H9 (cell line): ENCODE data around the gene C2orf81. TPM values are rescaled to one million over a fixed set of nuclear protein-coding genes. Genes with fewer than 3 reads are reported as not detected.

Experiments used
- DNase-seq: peaks from one replicate; pipeline ENCODE4 v3.0.0-alpha.2; 2017
- H2AFZ ChIP-seq: one replicate; pipeline ENCODE4 v1.6.1; 2013; ENCODE audit warnings: mild to moderate bottlenecking, low read length, control low read depth, moderate library complexity
- H2AK5ac ChIP-seq: 2 replicates; pipeline ENCODE4 v1.6.1; 2013; ENCODE audit warnings: low read length, control low read depth, mixed read lengths; ENCODE audit not compliant: insufficient read length
- H2BK120ac ChIP-seq: one replicate; pipeline ENCODE4 v1.6.1; 2013; ENCODE audit warnings: low read depth, mild to moderate bottlenecking, low read length, control low read depth, inconsistent platforms; ENCODE audit not compliant: poor library complexity, severe bottlenecking
- H2BK12ac ChIP-seq: 2 replicates; pipeline ENCODE4 v1.6.1; 2013; ENCODE audit warnings: low read length, control low read depth, mixed read lengths, low read depth; ENCODE audit not compliant: insufficient read length
- H2BK15ac ChIP-seq: 2 replicates; pipeline ENCODE4 v1.6.1; 2013; ENCODE audit warnings: low read depth, low read length, control low read depth
- H2BK20ac ChIP-seq: one replicate; pipeline ENCODE4 v1.6.1; 2013; ENCODE audit warnings: low read depth, mild to moderate bottlenecking, low read length, control low read depth, inconsistent platforms; ENCODE audit not compliant: poor library complexity, severe bottlenecking
- H2BK5ac ChIP-seq: 2 replicates; pipeline ENCODE4 v1.6.1; 2013; ENCODE audit warnings: low read length, control low read depth, mixed read lengths; ENCODE audit not compliant: insufficient read length
- H3K14ac ChIP-seq: 2 replicates; pipeline ENCODE4 v1.6.1; 2013; ENCODE audit warnings: low read length, control low read depth; ENCODE audit not compliant: insufficient read depth
- H3K18ac ChIP-seq: 2 replicates; pipeline ENCODE4 v1.6.1; 2013; ENCODE audit warnings: low read depth, mild to moderate bottlenecking, mixed read lengths, low read length, control low read depth; ENCODE audit not compliant: insufficient read length
- H3K23ac ChIP-seq: 2 replicates; pipeline ENCODE4 v1.6.1; 2013; ENCODE audit warnings: low read length, control low read depth, mixed read lengths, low read depth; ENCODE audit not compliant: insufficient read length
- H3K23me2 ChIP-seq: 2 replicates; pipeline ENCODE4 v1.6.1; 2013; ENCODE audit warnings: low read depth, mild to moderate bottlenecking, mixed read lengths, low read length, control low read depth; ENCODE audit not compliant: insufficient read length, poor library complexity, severe bottlenecking
- H3K27ac ChIP-seq: 2 replicates; pipeline ENCODE4 v1.5.1; 2013; ENCODE audit warnings: low read length, control low read depth, mixed read lengths, low read depth; ENCODE audit not compliant: insufficient read length
- H3K27me3 ChIP-seq: 2 replicates; pipeline ENCODE4 v1.6.1; 2013; ENCODE audit warnings: low read length, control low read depth, inconsistent platforms; ENCODE audit not compliant: insufficient read depth
- H3K4ac ChIP-seq: 2 replicates; pipeline ENCODE4 v1.6.1; 2013; ENCODE audit warnings: low read depth, mild to moderate bottlenecking, control low read depth, inconsistent platforms, low read length, moderate library complexity
- H3K4me1 ChIP-seq: 2 replicates; pipeline ENCODE4 v1.6.1; 2013; ENCODE audit warnings: low read length, control low read depth, inconsistent platforms; ENCODE audit not compliant: insufficient read depth
- H3K4me2 ChIP-seq: 2 replicates; pipeline ENCODE4 v1.6.1; 2013; ENCODE audit warnings: low read length, control low read depth, mixed read lengths; ENCODE audit not compliant: insufficient read length, insufficient read depth
- H3K56ac ChIP-seq: 2 replicates; pipeline ENCODE4 v1.6.1; 2013; ENCODE audit warnings: low read depth, mild to moderate bottlenecking, mixed read lengths, low read length, control low read depth; ENCODE audit not compliant: insufficient read length
- H3K79me1 ChIP-seq: 2 replicates; pipeline ENCODE4 v1.6.1; 2013; ENCODE audit warnings: low read depth, mild to moderate bottlenecking, moderate library complexity, low read length, control low read depth, inconsistent platforms; ENCODE audit not compliant: insufficient read depth, poor library complexity, severe bottlenecking
- H3K79me2 ChIP-seq: 2 replicates; pipeline ENCODE4 v1.6.1; 2013; ENCODE audit warnings: low read length, control low read depth, inconsistent platforms; ENCODE audit not compliant: insufficient read depth
- H3K9ac ChIP-seq: 2 replicates; pipeline ENCODE4 v1.6.1; 2013; ENCODE audit warnings: low read length, control low read depth, mixed read lengths; ENCODE audit not compliant: insufficient read length; ENCODE audit errors: extremely low read depth
- H3K9me3 ChIP-seq: one replicate; pipeline ENCODE4 v1.6.1; 2013; ENCODE audit warnings: low read depth, low read length, inconsistent platforms; ENCODE audit not compliant: control insufficient read depth
- H3T11ph ChIP-seq: one replicate; pipeline ENCODE4 v1.6.1; 2013; ENCODE audit warnings: mild to moderate bottlenecking, low read length, control low read depth, inconsistent platforms
- H4K20me1 ChIP-seq: one replicate; pipeline ENCODE4 v1.6.1; 2013; ENCODE audit not compliant: control insufficient read depth, insufficient read length, insufficient read depth
- H4K5ac ChIP-seq: 2 replicates; pipeline ENCODE4 v1.6.1; 2013; ENCODE audit warnings: low read depth, mild to moderate bottlenecking, mixed read lengths, low read length, control low read depth; ENCODE audit not compliant: insufficient read length
- H4K8ac ChIP-seq: replicated peaks from 2 replicates; pipeline ENCODE4 v1.6.1; 2013; ENCODE audit warnings: low read length, control low read depth, mixed read lengths, low read depth; ENCODE audit not compliant: insufficient read length
- H4K91ac ChIP-seq: 2 replicates; pipeline ENCODE4 v1.6.1; 2013; ENCODE audit warnings: low read depth, mild to moderate bottlenecking, moderate library complexity, mixed read lengths, low read length, control low read depth; ENCODE audit not compliant: insufficient read length
- H3K27ac Mint-ChIP-seq, 3 experiments: 2 replicates in 2 of 3; 3 replicates in 1 of 3; pipeline ENCODE4 v1.8.0; 2020 to 2021; ENCODE audit warnings: mixed read lengths in 3 of 3, mild to moderate bottlenecking in 1 of 3, moderate library complexity in 1 of 3
- H3K27me3 Mint-ChIP-seq: 2 replicates; pipeline ENCODE4 v1.8.0; 2021; ENCODE audit warnings: low read depth, mild to moderate bottlenecking, moderate library complexity, mixed read lengths
- H3K36me3 Mint-ChIP-seq, 3 experiments: 2 replicates in 2 of 3; 3 replicates in 1 of 3; pipeline ENCODE4 v1.8.0; 2020 to 2021; ENCODE audit warnings: low read depth in 3 of 3, mixed read lengths in 3 of 3; ENCODE audit not compliant: insufficient read depth in 1 of 3
- H3K4me1 Mint-ChIP-seq, 2 experiments: 2 replicates each; pipeline ENCODE4 v1.8.0; 2020; ENCODE audit warnings: mixed read lengths in 2 of 2
- H3K4me3 Mint-ChIP-seq, 2 experiments: 2 replicates in 1 of 2; 3 replicates in 1 of 2; pipeline ENCODE4 v1.8.0; 2020 to 2021; ENCODE audit warnings: mild to moderate bottlenecking in 2 of 2, mixed read lengths in 2 of 2, moderate library complexity in 1 of 2
- H3K9me3 Mint-ChIP-seq, 2 experiments: 2 replicates in 1 of 2; 3 replicates in 1 of 2; pipeline ENCODE4 v1.8.0; 2020; ENCODE audit warnings: mild to moderate bottlenecking in 2 of 2, mixed read lengths in 2 of 2, moderate library complexity in 1 of 2
- CTCF ChIP-seq: fragments of 200-600 bp; sonication (generic); conservative IDR thresholded peaks from 3 replicates; pipeline ENCODE4 v1.8.0; 2021; ENCODE audit warnings: antibody characterized with exemption, mild to moderate bottlenecking
- WGBS: extraction: QIAGEN DNeasy Blood & Tissue Kit; methylation state at CpG from one replicate; pipeline ENCODE4 v1.1.7; 2013; ENCODE audit warnings: missing lambda C conversion rate, low lambda C conversion rate, mixed read lengths; ENCODE audit not compliant: insufficient read length; ENCODE audit errors: extremely low coverage; 5-methylcytosine and 5-hydroxymethylcytosine counted together
- total RNA-seq: library from RNA; stranded (reverse); gene quantifications from 2 replicates; pipeline ENCODE4 v1.2.1, GENCODE V29; 2021

Gene C2orf81
- total RNA-seq, 1 experiment from 2014 or later, result 3.5 TPM

- H4K5ac ChIP-seq, result no peak within 1 kb of the TSS
- H3K27ac ChIP-seq, result no peak within 1 kb of the TSS
- no peaks in the 10 kb centered on the region for H3K23me2 ChIP-seq
- H3K4me1 ChIP-seq, result no peaks in the 10 kb centered on the region; the same call in 1 of the 2 replicates
- no peak within 1 kb of the TSS for H3K18ac ChIP-seq
- no peak within 1 kb of the TSS for H3K14ac ChIP-seq
- H3K9ac ChIP-seq, result no peak within 1 kb of the TSS
- H4K91ac ChIP-seq, result no peak within 1 kb of the TSS
- Mint-ChIP-seq H3K4me1 (peaks cover 20 to 33% of the 10 kb centered on the region in 2 experiments), H3K4me3 (peak within 1 kb of the TSS; percentile 15 to 60), H3K36me3 (peaks cover 9 to 26% (median 23%) of the 10 kb centered on the region in 3 experiments; a peak in 6 of 7 replicates), H3K27ac (peak within 1 kb of the TSS; percentile 11 to 85 (median 74); a peak in 5 of 7 replicates), H3K27me3 (no peaks in the 10 kb centered on the region), H3K9me3 (no peaks in the 10 kb centered on the region)
- H2BK20ac ChIP-seq, result no peak within 1 kb of the TSS
- H2BK12ac ChIP-seq, result no peak within 1 kb of the TSS
- H4K8ac ChIP-seq, result no peak within 1 kb of the TSS
- no peaks in the 10 kb centered on the region for H3K27me3 ChIP-seq
- H2BK15ac ChIP-seq, result no peak within 1 kb of the TSS
- DNase-seq, result peak; percentile 69
- H2AFZ ChIP-seq, result no peak within 1 kb of the TSS
- no peak within 1 kb of the TSS for H3K56ac ChIP-seq
- no peak within 1 kb of the TSS for H2AK5ac ChIP-seq
- H3K23ac ChIP-seq, result no peak within 1 kb of the TSS
- no CpG with 5 or more reads among the region's 14 CpGs for WGBS
- peaks cover 5% of the 10 kb centered on the region; the same call in 1 of the 2 replicates for H3K79me2 ChIP-seq
- H4K20me1 ChIP-seq, result no peaks in the 10 kb centered on the region
- peak within 1 kb of the TSS; percentile 0 for H3K4me2 ChIP-seq
- H3K4ac ChIP-seq, result no peak within 1 kb of the TSS
- peaks cover 11% of the 10 kb centered on the region for H3K79me1 ChIP-seq
- TF ChIP-seq CTCF, result no peak
- H3K9me3 ChIP-seq, result no peaks in the 10 kb centered on the region
- H2BK5ac ChIP-seq, result no peak within 1 kb of the TSS
- H2BK120ac ChIP-seq, result no peak within 1 kb of the TSS
- H3T11ph ChIP-seq, result no peak within 1 kb of the TSS
Observed at GRCh38 chr2:74379851-74380789, 41.3 kb downstream of the C2orf81 start, which contains the start of gene DCTN1. DCTN1 (minus strand) TSS chr2:74380311; CDS start chr2:74380037, 274 bp downstream.
